GM21737 (cell line): ENCODE data around the gene ATP11C.
"Not testable (repeated sequence)": the region's sequence is repeated elsewhere in the genome, so short reads cannot be mapped to it uniquely, and the experiment has no call there.

Experiments used
- ATAC-seq: cut with Tn5 transposase; IDR thresholded peaks from one replicate; pipeline ENCODE4 v1.9.1; 2021; ENCODE audit warnings: mild to moderate bottlenecking, moderate library complexity; ENCODE audit not compliant: unreplicated experiment

ATP11C gene

DNA sequence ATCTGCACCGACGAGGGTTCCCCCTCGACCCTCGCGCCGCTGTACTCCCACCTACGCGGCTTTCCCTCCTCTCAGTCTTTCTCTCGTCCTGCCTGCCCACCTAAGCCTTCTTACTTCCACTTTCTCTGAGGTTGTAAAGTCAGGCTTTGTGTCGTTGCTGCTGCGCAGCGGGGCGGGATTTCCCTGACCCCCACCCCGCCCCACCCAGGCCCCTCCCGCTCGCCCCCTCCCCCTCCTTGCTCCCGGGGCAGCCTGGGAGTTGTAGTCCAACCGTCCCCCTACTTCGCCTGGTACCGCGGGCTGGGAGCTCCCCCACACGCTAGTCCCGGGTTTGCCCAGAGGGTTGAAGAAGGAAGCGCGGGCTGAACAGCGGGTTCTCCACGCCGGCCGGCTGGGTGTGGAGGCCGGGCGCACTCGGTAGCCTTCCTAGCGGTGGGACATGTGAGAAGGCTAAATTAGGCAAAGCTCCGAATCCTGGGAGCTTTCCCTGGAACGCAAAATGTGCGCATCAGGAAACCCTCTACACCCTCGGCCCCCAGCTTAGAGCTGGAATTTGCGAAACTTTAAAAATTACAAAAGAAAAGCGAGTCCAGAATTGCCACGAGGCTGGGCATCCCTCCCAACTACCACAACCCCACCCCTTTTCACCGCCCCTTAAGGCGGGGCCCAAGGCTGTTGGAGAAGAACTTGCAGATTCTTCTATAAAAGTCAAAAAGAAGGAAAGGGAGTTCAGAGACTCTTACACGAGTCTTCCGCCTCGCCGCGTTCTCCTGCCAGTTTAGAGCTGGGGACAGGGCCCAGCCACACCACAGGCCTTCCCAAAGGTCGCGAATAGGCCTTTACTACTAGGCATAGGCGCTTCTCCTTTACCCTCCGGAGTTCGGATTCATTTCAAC lies at the start of gene ATP11C:
ATP11C (minus strand) TSS at position 153 of the 896 bp plus-strand sequence. CDS start 1,011 bp downstream, outside the sequence.
- ATAC-seq, result peak; percentile 83

DNA sequence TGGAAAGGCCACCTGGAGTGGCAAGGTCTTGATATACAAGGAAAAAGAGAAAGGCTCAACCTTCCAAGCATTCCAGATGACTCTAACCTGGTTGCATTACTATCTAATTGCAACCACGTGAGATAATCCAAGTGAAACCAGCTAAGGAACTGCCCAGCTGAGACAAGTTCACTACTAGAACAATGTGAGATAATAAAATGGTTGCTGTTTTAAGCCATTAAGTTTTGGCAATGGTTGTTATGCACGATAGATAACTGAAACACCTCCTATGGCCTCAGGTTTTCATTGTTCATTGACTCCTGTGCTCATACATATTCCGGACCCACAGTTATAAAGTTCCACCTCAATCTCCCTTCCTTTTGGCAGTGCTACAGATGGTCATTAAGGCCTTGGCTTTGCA lies 41.6 kb upstream of the ATP11C start:
- no peak for ATAC-seq

DNA sequence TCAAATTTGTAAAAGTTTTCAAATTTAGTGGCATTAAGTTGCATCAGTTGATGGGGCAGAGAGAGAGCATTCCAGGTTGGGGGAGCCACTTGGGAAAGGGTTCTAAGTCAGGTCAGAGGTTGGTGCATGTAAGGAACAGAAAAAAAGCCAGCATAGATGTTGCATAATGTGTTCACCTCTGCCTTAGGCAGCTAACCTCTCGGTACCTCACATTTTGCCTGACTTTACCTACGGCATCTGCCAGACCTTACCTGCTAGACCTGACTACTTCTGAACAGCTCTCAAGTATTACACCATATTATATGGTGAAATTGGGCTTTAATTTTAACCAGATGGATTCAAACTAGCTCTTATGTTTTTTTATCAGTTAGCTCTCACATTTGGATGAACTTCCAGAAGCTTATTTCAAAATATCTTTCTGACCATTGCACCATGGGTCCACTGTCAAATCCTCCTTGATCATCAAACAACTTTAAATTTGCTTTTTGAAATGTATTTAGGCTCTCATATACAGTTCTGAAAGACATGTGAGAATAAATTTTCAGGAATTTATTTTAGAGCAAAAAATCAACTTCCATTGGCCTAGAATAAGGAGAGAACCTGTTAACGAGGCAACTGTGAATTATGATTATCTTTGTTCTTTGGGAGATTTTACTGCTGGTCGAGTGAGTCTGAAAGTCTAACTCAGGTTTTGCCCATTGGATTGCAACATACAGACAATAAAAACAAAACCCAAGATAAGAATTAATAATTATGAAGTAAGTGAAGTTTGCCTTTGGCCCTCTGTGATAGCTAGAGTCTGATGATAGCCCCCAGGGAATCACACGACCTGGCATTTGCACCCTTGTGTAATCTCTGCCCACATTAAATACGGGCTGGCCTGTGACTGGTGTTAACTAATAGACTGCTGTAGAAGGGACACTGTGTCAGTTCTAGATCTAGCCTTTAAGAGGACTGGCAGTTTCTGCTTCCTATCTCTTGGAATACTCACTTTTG lies 40.1 kb upstream of the ATP11C start:
- ATAC-seq, result no peak

DNA sequence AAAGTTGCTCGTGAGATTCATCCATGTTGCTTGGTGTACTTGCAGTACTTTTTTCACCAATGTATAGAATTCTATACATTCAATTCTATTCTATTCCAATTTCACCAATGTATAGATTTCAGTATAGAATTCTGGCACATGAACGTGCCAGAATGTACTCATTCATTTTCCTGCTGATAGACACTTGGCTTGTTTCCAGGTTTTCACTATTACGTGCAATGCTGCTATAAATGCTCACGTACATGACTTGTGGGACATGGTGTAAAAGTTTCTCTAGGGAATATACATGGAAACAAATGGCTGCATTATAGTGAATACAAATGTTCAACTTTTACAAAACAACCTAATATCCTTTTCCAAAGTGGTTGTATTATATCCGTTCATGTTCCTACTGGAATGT lies 39.3 kb upstream of the ATP11C start:
- no peak for ATAC-seq

DNA sequence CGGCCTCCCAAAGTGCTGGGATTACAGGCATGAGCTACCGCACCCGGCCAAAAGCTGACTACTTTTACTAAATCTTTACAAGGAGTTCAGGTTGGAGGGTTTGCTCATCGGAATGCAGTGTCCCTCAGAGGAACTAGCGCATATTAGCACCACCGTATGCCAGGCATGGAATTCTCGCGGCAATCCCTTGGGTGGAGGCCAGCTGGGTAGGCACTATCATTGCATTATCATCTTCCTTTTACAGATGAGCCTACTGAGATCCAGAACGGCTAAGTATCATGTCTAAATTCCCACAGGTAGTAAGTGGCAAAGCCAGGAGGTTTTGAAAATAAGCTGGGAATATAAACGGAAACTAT lies 38.5 kb upstream of the ATP11C start:
- ATAC-seq, result no peak

DNA sequence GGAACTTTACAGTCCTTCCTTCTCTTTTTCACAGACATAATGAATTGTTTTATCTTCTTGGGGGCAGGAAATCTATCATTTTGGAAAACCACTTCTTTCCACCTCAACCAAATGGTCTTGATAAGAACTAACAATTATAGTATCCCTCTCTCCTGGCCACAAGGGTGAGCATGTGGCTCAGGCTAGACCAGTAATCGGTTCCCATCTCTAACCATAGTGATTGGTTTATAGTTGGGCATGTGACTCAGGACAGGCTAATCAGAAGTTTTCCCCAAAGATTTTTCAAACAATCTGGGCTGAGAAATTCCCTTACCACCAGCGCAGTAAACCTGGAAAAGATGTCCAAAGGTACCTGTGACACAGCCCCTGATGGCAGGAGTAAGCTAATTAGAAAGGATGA lies 36.4 kb upstream of the ATP11C start:
- ATAC-seq, result no peak

DNA sequence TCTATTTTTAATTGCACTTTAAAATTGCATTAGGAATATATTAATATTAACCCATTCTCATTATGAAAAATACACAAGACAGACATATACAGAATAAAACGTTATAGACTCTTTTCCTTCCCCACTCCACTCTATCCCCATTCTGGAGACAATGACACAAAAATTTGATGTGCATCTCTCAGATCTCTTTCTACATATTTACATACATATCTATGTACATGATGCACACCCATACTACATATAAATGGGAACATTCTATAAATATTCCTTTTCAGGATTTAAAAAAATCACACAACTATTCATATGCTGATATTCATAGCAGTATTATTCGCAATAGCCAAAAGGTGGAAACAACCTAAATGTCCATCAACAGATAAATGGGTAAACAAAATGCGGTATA lies 34.9 kb upstream of the ATP11C start:
- ATAC-seq, result no peak

DNA sequence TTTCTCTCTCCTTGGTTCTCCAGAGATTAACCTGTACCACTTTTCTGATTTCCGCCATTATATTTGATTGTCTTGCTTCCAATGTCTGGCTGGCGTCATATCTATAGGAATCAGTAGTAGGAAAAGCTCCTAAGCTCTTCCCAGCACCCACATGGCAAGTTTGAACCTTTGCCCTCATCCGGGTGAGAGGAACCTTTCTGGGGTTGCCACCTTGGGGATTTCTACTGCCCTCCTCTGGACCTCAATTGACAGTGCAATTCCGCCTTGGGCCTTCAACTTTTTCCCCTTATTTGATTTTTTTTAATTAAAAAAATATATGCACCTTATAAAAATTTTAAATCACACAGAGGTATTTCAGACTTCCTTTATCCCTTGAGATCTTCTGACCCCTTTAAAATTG lies 34.4 kb upstream of the ATP11C start:
- no peak for ATAC-seq

DNA sequence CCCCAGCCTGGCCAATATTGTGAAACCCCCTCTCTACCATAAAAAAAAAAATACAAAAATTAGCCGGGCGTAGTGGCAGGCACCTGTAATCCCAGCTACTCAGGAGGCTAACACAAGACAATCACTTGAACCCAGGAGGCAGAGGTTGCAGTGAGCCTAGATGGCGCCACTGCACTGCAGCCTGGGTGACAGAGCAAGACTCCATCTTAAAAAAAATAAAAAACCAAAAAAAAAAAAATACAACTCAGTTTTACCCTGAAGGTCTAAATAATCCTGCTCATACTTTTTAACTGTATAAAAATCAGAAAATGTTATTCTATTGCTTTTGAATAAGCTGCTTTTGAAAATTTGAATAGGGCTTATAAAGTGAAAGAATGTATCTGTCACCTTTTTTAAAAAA lies 33.3 kb upstream of the ATP11C start:
- not testable (repeated sequence) for ATAC-seq

DNA sequence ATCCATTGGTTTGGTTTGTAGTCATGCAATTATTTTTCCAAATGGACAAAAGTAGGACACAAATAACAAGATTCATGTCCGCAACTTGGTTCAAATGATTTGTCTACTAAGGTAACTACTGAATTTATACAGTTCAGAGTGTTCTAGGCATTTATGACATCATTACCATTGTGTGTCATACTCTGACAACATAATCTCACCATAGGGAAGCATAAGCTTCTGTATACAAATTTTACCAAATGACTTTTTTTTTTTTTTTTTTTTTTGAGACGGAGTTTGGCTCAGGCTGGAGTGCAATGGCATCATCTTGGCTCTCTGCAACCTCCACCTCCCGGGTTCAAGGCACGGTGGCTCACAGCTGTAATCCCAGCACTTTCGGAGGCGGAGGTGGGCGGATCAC lies 32.6 kb upstream of the ATP11C start, which contains the start of gene CXorf66:
CXorf66 (minus strand) TSS at position 101 of the 400 bp plus-strand sequence; CDS start at position 76, 25 bp downstream.
- no peak for ATAC-seq

DNA sequence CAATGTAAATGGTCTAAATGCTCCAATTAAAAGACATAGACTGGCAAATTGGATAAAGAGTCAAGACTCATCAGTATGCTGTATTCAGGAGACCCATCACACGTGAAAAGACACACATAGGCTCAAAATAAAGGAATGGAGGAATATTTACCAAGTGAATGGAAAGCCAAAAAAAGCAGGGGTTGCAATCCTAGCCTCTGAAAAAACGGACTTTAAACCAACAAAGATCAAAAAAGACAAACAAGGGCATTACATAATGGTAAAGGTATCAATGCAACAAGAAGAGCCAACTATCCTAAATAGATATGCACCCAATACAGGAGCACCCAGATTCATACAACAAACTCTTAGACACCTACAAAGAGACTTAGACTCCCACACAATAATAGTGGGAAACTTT lies 28.2 kb upstream of the ATP11C start:
- not testable (repeated sequence) for ATAC-seq

DNA sequence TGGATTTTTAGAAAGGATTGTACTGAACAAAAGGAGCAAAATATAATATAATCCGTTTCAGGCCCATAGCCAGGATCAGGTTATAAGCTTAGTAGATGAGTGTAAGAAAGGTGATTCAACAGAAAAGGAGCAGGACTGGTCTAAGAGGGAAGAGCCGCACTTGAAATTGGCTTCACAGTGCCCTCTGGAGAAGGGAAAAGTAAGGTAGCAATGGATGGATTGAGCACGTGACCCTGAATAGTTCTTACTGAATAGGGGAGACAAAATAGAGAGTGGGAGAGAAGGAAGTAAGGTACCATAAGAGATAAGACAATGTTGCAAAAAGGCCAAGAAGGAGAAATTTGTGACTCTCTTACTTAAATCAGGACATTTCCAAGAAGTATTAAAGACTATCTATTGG lies 16.9 kb upstream of the ATP11C start:
- no peak for ATAC-seq

DNA sequence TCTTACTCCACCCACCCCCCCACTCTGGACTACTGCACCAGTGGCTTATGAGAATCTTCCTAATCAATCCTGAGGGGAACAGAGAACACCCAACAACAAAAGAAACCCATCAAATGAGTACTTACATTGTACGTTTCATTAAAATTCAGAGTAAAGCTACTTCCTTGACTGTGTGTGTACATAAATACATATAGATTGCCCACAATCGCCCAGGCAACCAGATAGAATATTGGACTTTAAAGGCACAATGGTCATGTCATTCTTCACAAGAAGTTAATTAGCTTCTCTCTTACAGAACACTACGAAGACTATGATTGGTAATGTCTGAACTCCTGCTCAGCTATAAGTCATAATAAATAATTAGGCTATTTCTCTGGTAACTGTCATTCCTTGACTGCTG lies 12.2 kb upstream of the ATP11C start:
- no peak for ATAC-seq

DNA sequence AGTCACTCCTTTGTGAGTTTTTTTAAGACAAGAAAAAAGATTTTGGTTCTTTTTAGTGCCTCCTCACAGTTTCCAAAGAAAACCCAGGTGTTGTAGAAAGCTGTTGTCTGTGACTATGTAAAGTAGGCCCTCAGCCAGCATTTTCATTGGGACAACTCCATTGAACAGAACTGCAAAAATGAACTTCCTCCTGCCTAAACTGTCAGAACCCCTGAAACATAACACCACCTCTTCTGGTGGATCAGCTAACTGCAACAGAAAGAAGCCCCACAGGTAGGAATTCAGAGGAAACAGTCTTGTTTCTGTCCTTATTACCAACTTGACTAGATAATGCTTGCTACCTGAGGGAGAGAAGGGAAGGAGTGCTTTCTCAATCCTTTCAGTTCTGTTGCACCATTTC lies 3.4 kb upstream of the ATP11C start:
- ATAC-seq, result no peak

DNA sequence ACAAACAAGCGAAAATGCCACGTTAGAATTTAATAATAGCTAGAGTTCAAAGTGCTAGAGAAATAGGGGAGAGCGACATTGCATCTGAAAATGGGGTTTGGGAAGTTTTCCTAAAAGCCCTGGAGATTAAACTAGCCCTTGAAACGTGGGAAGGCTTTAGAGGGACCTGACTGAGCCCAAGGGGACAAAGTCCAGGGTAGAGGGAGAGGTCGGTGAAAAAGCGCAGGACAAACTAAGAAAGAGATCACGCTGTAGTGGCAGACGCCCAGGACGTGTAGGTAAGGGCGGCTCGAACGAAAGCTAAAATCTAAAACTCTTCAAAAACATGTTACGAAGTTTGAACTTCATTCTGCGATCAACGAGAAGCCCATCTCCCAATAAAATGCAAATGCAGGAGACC lies 1.1 kb upstream of the ATP11C start:
- ATAC-seq, result no peak

DNA sequence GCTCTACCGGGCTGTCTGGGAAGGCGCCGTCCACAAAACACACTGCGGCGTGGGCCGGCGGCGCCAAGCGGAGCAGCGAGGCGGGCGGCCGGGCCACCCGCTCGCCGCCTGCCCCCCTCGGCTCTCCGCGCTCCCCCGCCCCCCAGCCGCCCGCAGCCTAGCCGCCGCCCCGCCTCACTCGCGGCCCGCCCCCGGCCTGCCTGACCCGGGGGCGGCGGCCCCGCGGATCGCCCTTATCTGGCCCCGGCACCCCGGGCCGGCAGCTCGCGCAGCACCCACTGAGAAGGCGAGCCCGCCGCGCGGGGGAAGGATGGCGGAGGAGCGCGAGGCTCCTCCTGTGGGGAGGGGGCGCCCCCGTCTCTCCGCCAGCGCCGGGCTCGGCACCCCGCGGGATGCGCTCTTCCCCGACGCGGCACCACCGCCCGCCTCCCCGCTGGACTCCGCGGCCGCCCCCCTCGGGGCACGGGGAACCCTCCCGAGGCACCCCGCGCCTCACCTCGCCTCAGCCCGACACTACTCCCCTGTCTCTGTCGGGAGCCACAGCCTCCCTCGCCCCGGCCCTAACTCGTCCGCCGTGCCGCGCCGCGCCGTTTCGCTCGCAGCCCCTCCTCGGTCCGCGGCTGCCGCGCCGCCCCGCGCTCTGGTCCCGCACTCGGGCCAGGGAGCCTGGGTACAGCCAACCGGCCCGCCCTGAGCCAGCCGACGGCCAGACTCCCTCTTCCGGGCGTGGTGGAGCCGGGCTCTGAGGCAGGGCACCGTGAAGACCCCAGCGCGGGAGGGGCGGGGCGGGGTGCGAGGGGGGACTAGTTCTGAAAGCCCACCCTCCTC lies 566 bp downstream of the ATP11C start:
- ATAC-seq, result peak; percentile 35

DNA sequence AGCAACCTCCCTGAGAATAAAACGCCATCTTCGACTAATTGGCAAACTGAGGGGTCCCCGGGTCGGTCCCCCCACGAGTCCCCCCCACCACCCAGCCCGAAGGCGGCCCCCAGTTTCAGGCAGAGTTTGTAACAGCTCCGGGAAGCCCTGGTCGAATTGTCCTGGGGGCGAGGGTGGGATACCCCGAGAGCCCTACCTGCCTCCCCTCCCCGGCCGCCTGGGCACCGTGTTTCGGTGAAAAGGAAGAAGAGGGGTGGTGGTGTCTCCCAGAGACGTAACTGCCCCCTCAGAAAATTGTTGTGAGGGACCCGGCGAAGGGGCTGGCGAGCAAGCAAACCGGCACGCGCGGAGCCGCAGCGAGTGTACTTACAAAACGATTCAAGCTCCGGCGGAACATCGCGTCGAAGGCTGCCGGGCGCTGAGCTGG lies 1.2 kb downstream of the ATP11C start:
- no peak for ATAC-seq

DNA sequence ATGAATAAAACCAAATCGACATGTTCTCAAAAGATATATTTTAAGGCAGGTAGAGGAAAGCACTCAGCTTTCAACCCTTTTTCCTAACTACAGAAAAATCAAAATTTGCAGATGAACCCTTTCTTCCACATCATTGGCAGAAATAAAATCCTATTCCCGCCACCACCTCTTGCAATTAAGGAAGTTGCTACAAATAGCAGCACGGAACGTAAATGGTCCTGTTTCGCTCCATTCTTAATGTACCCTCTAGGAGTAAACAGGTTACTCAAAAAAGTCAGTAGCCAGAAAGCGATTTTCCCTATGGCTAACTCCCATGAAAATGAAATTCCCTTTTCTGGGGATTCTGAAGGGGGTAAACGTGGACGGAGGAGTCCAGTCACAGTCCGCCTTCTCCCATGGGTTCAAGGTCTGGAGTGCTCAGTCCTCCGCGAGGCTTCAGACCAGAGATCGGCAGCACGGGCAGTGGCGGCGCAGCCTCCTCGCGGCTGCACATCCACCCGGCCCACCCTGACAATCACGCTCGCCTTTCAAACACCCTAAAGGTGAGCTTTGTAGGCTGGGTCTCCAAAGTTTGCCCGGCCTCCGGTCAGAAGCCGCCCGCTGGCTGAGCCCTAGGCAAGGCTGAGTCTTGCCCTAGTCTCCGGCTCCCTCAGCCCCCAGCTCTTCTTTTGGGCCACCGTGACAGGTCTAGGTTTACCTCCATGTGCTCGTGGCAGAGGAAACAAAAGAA lies 1.8 kb downstream of the ATP11C start:
- no peak for ATAC-seq

DNA sequence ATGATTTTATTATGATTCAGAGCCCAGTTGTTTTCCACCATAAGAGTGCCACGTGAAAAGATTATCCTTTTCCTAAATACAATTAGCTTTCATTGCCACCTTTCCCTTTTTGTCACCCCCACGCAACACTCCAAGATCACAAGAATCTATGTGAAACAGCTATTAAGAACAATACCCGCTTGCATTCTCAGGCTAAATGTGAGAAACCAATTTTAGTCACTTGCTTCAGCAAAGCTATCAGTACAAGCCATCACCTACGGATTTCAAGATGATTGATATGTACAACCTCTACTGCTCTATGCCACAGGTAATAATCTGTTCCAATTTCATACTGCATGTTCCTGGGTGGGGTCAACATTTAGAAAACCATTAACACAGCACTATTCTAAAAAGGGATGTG lies 2.5 kb downstream of the ATP11C start:
- ATAC-seq, result no peak

DNA sequence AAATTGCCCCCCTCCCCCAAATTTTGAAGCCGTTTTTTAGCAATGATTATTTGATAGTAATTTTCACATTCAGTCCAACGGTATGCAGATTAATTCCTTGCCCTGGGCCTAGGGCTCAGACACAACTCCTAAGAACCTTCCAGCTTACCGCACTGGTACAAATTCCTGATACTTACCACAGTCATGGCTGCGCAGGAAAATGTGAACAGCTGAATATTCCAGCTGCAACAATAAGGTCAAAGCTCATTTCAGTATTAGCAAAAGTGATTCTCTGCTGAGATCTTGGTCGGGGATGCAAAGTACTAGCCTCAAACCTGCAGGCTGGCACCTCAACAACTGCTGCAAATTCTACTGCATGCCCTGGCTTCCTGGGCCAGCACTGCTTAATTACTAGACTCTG lies 3.0 kb downstream of the ATP11C start:
- no peak for ATAC-seq
